Sigmoid colon (tissue), 7 donors: ENCODE measurements around the gene POLR3A. TPM values are rescaled to one million over a fixed set of nuclear protein-coding genes. Genes with fewer than 3 reads are reported as not detected.

Source experiments
- DNase-seq: peaks from one replicate; pipeline ENCODE4 v3.0.0-alpha.2; 2019
- H3K27ac ChIP-seq, 4 donors: fragments of 200-600 bp; sonication (generic); one replicate each; pipeline ENCODE4 v1.5.1; 2016 to 2019; ENCODE audit warnings: mild to moderate bottlenecking in 1 of 4
- H3K27me3 ChIP-seq, 3 donors: fragments of 200-600 bp; sonication (generic); one replicate each; pipeline ENCODE4 v1.5.1; 2019; ENCODE audit warnings: mild to moderate bottlenecking in 1 of 3
- H3K36me3 ChIP-seq, 4 donors: fragments of 200-600 bp; sonication (generic); one replicate each; pipeline ENCODE4 v1.5.1; 2016 to 2019
- H3K4me1 ChIP-seq, 4 donors: fragments of 200-600 bp; sonication (generic); one replicate each; pipeline ENCODE4 v1.5.1; 2017 to 2019
- H3K4me3 ChIP-seq, 4 donors: fragments of 200-600 bp; sonication (generic); one replicate each; pipeline ENCODE4 v1.5.1; 2017 to 2019; ENCODE audit warnings: mild to moderate bottlenecking in 2 of 4, moderate library complexity in 1 of 4
- H3K9me3 ChIP-seq, 4 donors: fragments of 200-600 bp in 3 of 4; sonication (generic) in 3 of 4; one replicate each; pipeline versions ENCODE4 v1.5.1 to v1.6.1; 2013 to 2019
- CTCF ChIP-seq, 4 experiments: fragments of 450-650 bp in 3 of 4; fragments of 200-600 bp in 1 of 4; IDR thresholded peaks; one replicate each; pipeline ENCODE4 v1.5.1; 2016 to 2019; ENCODE audit warnings: antibody characterized with exemption in 4 of 4, mild to moderate bottlenecking in 3 of 4, moderate library complexity in 2 of 4
- EP300 ChIP-seq, 4 donors: sonication (generic); formaldehyde crosslinking; IDR thresholded peaks; one replicate each; pipeline ENCODE4 v1.6.1; 2017; ENCODE audit warnings: antibody characterized with exemption in 4 of 4
- POLR2A ChIP-seq, 2 donors: fragments of 450-650 bp; IDR thresholded peaks; one replicate each; pipeline ENCODE4 v1.6.1; 2016; ENCODE audit warnings: antibody characterized with exemption in 2 of 2, mild to moderate bottlenecking in 2 of 2, moderate library complexity in 2 of 2
- POLR2AphosphoS5 ChIP-seq, 4 donors: sonication (generic); formaldehyde crosslinking; IDR thresholded peaks; one replicate each; pipeline ENCODE4 v1.6.1; 2017; ENCODE audit warnings: antibody characterized with exemption in 4 of 4
- whole genome bisulfite sequencing, 2 donors: extraction: QIAGEN DNeasy Blood & Tissue Kit; methylation state at CpG; one replicate each; pipeline ENCODE4 v1.1.7; 2013; 5-methylcytosine and 5-hydroxymethylcytosine counted together
- intact Hi-C: fragments of 100-400 bp; cut with DNase I; formaldehyde crosslinking; loops from one replicate; pipeline ENCODE4 v1.15.1; 2023
- polyA plus RNA-seq, 3 donors: library from polyadenylated mRNA; stranded (reverse); fragments of 200-250 nt; gene quantifications; one replicate each; pipeline ENCODE4 v1.2.3, GENCODE V29; 2013
- total RNA-seq, 4 donors: library from RNA; depleted of rRNA; stranded (reverse); fragments of >200 nt; gene quantifications; one replicate each; pipeline ENCODE4 v1.1.0, GENCODE V29; 2016
- donor health status: healthy with polysubstance abuse.
- donor health status: Bipolar disorder and iron deficiency.
- donor health status: healthy.

The POLR3A gene
- total and polyA plus RNA-seq, 7 donors, result 1.6 to 13.0 (median 9.6) TPM

- TF ChIP-seq POLR2AphosphoS5 (IDR thresholded peaks at IDR 0.05) (no peak), POLR2A (IDR thresholded peaks at IDR 0.05) (no peak), EP300 (IDR thresholded peaks at IDR 0.05) (no peak), CTCF (IDR thresholded peaks at IDR 0.05) (no peak)
- no peaks in the 10 kb centered on the region for H3K9me3 ChIP-seq
- H3K36me3 ChIP-seq, result peaks cover 30 to 99% (median 87%) of the 10 kb centered on the region in 4 donors
- H3K27me3 ChIP-seq, result no peaks in the 10 kb centered on the region
- no peak overlapping the region for H3K27ac ChIP-seq
- intact Hi-C loops, result loop anchor here (5.0 kb wide), 1 partner anchor 37 kb away; no protein-coding TSS in a partner anchor
- DNase-seq, result no peak
- WGBS, 2 donors, result 38 to 74% methylated on average over 4 of the region's 4 CpGs
- H3K4me1 ChIP-seq, result no peaks in the 10 kb centered on the region
- no peak overlapping the region for H3K4me3 ChIP-seq
Measured at GRCh38 chr10:77984986-77985385, 44.3 kb downstream of the POLR3A start.

- 82 to 90% methylated on average over 16 of the region's 16 CpGs for WGBS, 2 donors
- H3K4me1 ChIP-seq, result no peaks in the 10 kb centered on the region
- peak; percentile 7 for DNase-seq
- no peaks in the 10 kb centered on the region for H3K27me3 ChIP-seq
- H3K36me3 ChIP-seq, result peaks cover 35 to 99% (median 87%) of the 10 kb centered on the region in 4 donors
- intact Hi-C loops, result no loop called here
- TF ChIP-seq CTCF (IDR thresholded peaks at IDR 0.05) (no peak), EP300 (IDR thresholded peaks at IDR 0.05) (no peak), POLR2A (IDR thresholded peaks at IDR 0.05) (no peak), POLR2AphosphoS5 (IDR thresholded peaks at IDR 0.05) (no peak)
- H3K27ac ChIP-seq, result no peak overlapping the region
- H3K9me3 ChIP-seq, result no peaks in the 10 kb centered on the region
- no peak overlapping the region for H3K4me3 ChIP-seq
Measured at GRCh38 chr10:77983384-77984341, 45.7 kb downstream of the POLR3A start.

- Histone ChIP-seq H3K4me3 (no peak overlapping the region), H3K4me1 (peaks cover 0 to 5% (median 0%) of the 10 kb centered on the region in 4 donors), H3K36me3 (peaks cover 39 to 97% (median 77%) of the 10 kb centered on the region in 4 donors), H3K27ac (no peak overlapping the region), H3K27me3 (no peaks in the 10 kb centered on the region), H3K9me3 (no peaks in the 10 kb centered on the region)
- DNase-seq, result peak; percentile 34
- WGBS, 2 donors, result 97% methylated on average over 13 of the region's 13 CpGs
- TF ChIP-seq POLR2A (IDR thresholded peaks at IDR 0.05) (no peak), EP300 (IDR thresholded peaks at IDR 0.05) (no peak), CTCF (IDR thresholded peaks at IDR 0.05) (no peak)
- intact Hi-C loops, result no loop called here
Measured at GRCh38 chr10:77981281-77981680, 48.0 kb downstream of the POLR3A start.

GRCh38 chr10:77979221-77979620 lies 50.1 kb downstream of the POLR3A start:
- Histone ChIP-seq H3K4me3 (no peak overlapping the region), H3K4me1 (peaks cover 0 to 18% (median 15%) of the 10 kb centered on the region in 4 donors), H3K9me3 (no peaks in the 10 kb centered on the region), H3K27me3 (no peaks in the 10 kb centered on the region), H3K36me3 (peaks cover 32 to 76% (median 57%) of the 10 kb centered on the region in 4 donors), H3K27ac (no peak overlapping the region)
- WGBS, 2 donors, result 98% methylated on average over 10 of the region's 10 CpGs
- TF ChIP-seq CTCF (IDR thresholded peaks at IDR 0.05) (no peak), POLR2AphosphoS5 (IDR thresholded peaks at IDR 0.05) (no peak), EP300 (IDR thresholded peaks at IDR 0.05) (no peak), POLR2A (IDR thresholded peaks at IDR 0.05) (no peak)
- DNase-seq, result peak; percentile 40
- intact Hi-C loops, result loop anchor here (10.0 kb wide), 1 partner anchor 104 kb away; no protein-coding TSS in a partner anchor
